Lower leg skin (tissue), 3 donors: ENCODE measurements around the gene UNC5C.

Source experiments
- POLR2A ChIP-seq, 2 donors: fragments of 450-650 bp; IDR thresholded peaks; one replicate each; pipeline ENCODE4 v1.6.1; 2016 to 2017; ENCODE audit warnings: antibody characterized with exemption in 2 of 2, mild to moderate bottlenecking in 1 of 2, moderate library complexity in 1 of 2
- TF ChIP-seq, protein P1 (sequence below), 3 donors: fragments of 450-650 bp; IDR thresholded peaks; one replicate each; pipeline ENCODE4 v1.5.1; 2016; ENCODE audit warnings: antibody characterized with exemption in 3 of 3, mild to moderate bottlenecking in 3 of 3, moderate library complexity in 2 of 3

GRCh38 chr4:95511477-95511876 lies 37.3 kb downstream of the UNC5C start:
- TF ChIP-seq, protein P1, sequence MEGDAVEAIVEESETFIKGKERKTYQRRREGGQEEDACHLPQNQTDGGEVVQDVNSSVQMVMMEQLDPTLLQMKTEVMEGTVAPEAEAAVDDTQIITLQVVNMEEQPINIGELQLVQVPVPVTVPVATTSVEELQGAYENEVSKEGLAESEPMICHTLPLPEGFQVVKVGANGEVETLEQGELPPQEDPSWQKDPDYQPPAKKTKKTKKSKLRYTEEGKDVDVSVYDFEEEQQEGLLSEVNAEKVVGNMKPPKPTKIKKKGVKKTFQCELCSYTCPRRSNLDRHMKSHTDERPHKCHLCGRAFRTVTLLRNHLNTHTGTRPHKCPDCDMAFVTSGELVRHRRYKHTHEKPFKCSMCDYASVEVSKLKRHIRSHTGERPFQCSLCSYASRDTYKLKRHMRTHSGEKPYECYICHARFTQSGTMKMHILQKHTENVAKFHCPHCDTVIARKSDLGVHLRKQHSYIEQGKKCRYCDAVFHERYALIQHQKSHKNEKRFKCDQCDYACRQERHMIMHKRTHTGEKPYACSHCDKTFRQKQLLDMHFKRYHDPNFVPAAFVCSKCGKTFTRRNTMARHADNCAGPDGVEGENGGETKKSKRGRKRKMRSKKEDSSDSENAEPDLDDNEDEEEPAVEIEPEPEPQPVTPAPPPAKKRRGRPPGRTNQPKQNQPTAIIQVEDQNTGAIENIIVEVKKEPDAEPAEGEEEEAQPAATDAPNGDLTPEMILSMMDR (IDR thresholded peaks at IDR 0.05) = no peak
- no peak for TF ChIP-seq POLR2A (IDR thresholded peaks at IDR 0.05)
